Ascending aorta (tissue), 2 donors: ENCODE results near the gene ABR. TPM values are rescaled to one million over a fixed set of nuclear protein-coding genes. Genes with fewer than 3 reads are reported as not detected.

Experiments
- DNase-seq, 2 donors: peaks; one replicate each; pipeline ENCODE4 v3.0.0-alpha.2; 2019; ENCODE audit warnings: low spot score in 2 of 2
- H3K27ac ChIP-seq, 2 donors: fragments of 200-600 bp; sonication (generic); one replicate each; pipeline ENCODE4 v1.5.1; 2016 to 2017; ENCODE audit warnings: mild to moderate bottlenecking in 1 of 2
- H3K27me3 ChIP-seq: fragments of 200-600 bp; sonication (generic); one replicate; pipeline ENCODE4 v1.5.1; 2017
- H3K36me3 ChIP-seq, 2 donors: fragments of 200-600 bp; sonication (generic); one replicate each; pipeline ENCODE4 v1.5.1; 2016
- H3K4me1 ChIP-seq, 2 donors: fragments of 200-600 bp; sonication (generic); one replicate each; pipeline ENCODE4 v1.5.1; 2016 to 2017; ENCODE audit warnings: mild to moderate bottlenecking in 1 of 2
- H3K4me3 ChIP-seq, 2 donors: fragments of 200-600 bp; sonication (generic); one replicate each; pipeline ENCODE4 v1.5.1; 2016 to 2017; ENCODE audit warnings: mild to moderate bottlenecking in 1 of 2
- H3K9me3 ChIP-seq, 2 donors: fragments of 200-600 bp; sonication (generic); one replicate each; pipeline ENCODE4 v1.5.1; 2016
- CTCF ChIP-seq, 3 experiments: fragments of 200-600 bp in 2 of 3; fragments of 450-650 bp in 1 of 3; sonication (generic) in 2 of 3; IDR thresholded peaks; one replicate each; pipeline ENCODE4 v1.5.1; 2016 to 2019; ENCODE audit warnings: antibody characterized with exemption in 3 of 3, mild to moderate bottlenecking in 1 of 3, moderate library complexity in 1 of 3
- intact Hi-C: fragments of 100-400 bp; cut with DNase I; formaldehyde crosslinking; loops from one replicate; pipeline ENCODE4 v1.15.1; 2023
- total RNA-seq: library from RNA; depleted of rRNA; stranded (reverse); fragments of >200 nt; gene quantifications from one replicate; pipeline ENCODE4 v1.1.0, GENCODE V29; 2016

The ABR gene
- total RNA-seq, 1 donor from 2014 or later, result 184 TPM

- Histone ChIP-seq H3K36me3 (peaks cover 3 to 17% of the 10 kb centered on the region in 2 donors), H3K27me3 (no peaks in the 10 kb centered on the region), H3K27ac (peak overlapping the region in 1 of 2 donors; percentile 52), H3K4me1 (peaks cover 17 to 58% of the 10 kb centered on the region in 2 donors), H3K4me3 (no peak overlapping the region), H3K9me3 (no peaks in the 10 kb centered on the region)
- intact Hi-C loops, result no loop called here
- no peak for DNase-seq
- TF ChIP-seq CTCF (IDR thresholded peaks at IDR 0.05), result no peak
Observed at GRCh38 chr17:1027044-1027443, 152.7 kb downstream of the ABR start.

DNA sequence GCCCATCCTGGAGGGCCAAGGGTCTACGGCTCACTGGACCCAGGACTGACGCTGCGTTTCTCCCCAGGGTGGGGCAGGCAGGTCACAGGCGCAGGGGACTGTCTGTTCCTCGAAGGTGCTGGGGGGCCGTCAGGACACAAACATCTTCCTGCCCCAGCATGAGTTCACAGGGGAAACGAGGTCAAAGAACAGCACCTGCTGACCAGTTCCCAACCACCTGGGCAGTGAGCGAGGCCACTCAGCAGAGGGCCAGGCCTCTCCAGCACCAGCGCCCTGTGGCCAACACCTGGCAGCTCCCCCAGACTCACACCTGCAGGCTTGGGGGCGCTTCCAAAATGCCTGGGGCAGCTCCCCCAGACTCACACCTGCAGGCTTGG lies 153.2 kb downstream of the ABR start:
- peaks cover 15 to 60% of the 10 kb centered on the region in 2 donors for H3K4me1 ChIP-seq
- no peak for TF ChIP-seq CTCF (IDR thresholded peaks at IDR 0.05)
- intact Hi-C loops, result no loop called here
- no peak overlapping the region for H3K4me3 ChIP-seq
- H3K27me3 ChIP-seq, result no peaks in the 10 kb centered on the region
- peaks cover 3 to 17% of the 10 kb centered on the region in 2 donors for H3K36me3 ChIP-seq
- DNase-seq, result no peak
- no peaks in the 10 kb centered on the region for H3K9me3 ChIP-seq
- H3K27ac ChIP-seq, result peak overlapping the region in 1 of 2 donors; percentile 52

DNA sequence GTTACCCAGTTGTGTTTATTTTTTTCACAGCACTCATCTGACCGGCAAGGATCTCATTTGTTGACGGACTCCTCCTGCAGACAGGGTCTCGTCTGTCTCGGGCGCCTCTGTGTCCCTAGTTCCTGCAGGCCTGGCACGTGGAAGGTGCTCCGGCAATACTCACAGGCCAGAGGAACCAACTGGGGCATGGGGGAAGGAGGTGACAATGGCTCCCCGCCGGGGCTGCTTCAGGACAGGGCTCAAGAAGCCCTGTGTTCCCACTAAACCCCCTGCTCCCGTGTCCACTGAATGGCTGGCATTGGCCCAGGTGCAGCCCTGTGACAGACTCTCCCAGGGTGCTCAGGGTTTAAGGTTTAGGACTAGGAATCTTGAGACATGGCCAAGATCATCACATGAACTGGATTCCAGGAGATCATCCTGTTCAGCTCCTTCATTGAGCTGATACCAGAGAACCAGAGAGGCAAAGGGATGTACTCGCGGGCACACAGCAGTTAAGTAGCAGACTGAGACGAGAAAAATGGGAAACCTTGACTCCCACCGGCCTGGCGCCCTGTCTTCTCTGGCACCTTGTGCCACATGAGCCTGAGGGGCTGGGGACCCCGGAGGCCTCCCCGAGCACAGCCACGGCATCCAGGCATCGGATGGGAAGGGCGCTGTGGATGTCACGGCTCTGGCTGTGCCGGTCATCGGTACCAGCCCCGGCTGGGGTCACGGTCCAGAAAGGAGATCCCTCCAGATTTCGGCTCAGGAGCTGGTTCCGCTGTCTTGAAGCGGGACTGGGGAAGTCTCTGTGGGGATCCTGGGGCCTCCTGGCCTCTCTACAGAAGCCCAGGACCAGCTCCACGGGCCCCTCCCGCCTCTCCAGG lies 153.8 kb downstream of the ABR start:
- H3K9me3 ChIP-seq, result no peaks in the 10 kb centered on the region
- intact Hi-C loops, result no loop called here
- H3K4me3 ChIP-seq, result no peak overlapping the region
- H3K27ac ChIP-seq, result peak overlapping the region in 1 of 2 donors; percentile 52
- peaks cover 3 to 17% of the 10 kb centered on the region in 2 donors for H3K36me3 ChIP-seq
- H3K27me3 ChIP-seq, result no peaks in the 10 kb centered on the region
- no peak for DNase-seq
- no peak for TF ChIP-seq CTCF (IDR thresholded peaks at IDR 0.05)
- H3K4me1 ChIP-seq, result peaks cover 15 to 60% of the 10 kb centered on the region in 2 donors

GRCh38 chr17:1024076-1024475 lies 155.7 kb downstream of the ABR start:
- Histone ChIP-seq H3K27me3 (no peaks in the 10 kb centered on the region), H3K27ac (no peak overlapping the region), H3K4me1 (peaks cover 20 to 58% of the 10 kb centered on the region in 2 donors), H3K36me3 (peaks cover 3 to 17% of the 10 kb centered on the region in 2 donors), H3K4me3 (no peak overlapping the region), H3K9me3 (no peaks in the 10 kb centered on the region)
- intact Hi-C loops, result no loop called here
- no peak for DNase-seq
- no peak for TF ChIP-seq CTCF (IDR thresholded peaks at IDR 0.05)

DNA sequence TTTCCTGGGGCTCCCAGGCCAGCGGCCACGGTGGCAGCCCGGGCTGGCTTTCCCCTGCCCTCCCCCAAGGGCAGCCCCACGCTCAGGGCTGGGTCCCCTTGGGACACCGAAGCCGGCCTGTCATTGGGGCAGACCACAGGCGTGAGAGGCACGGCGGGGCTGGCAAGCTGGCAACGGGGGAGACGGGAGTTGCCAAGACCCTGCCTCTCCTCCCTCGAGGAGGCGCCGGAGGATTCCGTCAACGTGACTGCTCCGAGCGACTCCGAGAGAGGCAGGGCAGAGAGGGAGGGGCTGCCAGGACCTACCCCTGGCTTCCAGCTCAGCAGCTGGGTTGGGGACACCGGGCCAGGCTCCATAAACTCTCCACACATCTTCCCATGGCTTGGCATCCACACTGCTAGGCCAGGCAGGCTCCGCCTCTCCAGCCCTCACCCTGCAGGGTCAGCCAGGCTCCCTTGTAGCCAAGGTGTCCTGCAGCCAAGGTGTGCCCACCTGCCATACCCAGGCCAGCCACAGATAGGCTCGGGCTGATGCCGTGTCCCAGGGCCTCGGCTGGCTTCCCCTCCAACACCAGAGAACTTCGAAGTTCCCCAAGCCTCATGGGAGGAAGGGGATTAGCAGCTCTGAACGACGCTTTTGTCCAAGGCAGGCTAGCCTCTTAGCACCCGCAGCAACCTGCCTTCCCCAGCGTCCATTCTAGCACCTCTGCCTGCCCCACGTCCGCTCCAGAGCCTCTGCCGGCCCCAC lies 157.3 kb downstream of the ABR start:
- no peak for TF ChIP-seq CTCF (IDR thresholded peaks at IDR 0.05)
- Histone ChIP-seq H3K4me3 (peak overlapping the region in 1 of 2 donors; percentile 22), H3K9me3 (no peaks in the 10 kb centered on the region), H3K36me3 (peaks cover 3 to 13% of the 10 kb centered on the region in 2 donors), H3K27ac (peak overlapping the region; percentile 94), H3K4me1 (peaks cover 24 to 57% of the 10 kb centered on the region in 2 donors), H3K27me3 (no peaks in the 10 kb centered on the region)
- DNase-seq, result peak; percentile 63 to 91
- intact Hi-C loops, result no loop called here
